ENCODE data around the gene FAM241B. TPM values are rescaled to one million over a fixed set of nuclear protein-coding genes. Genes with fewer than 3 reads are reported as not detected.

Gene FAM241B, protein sequence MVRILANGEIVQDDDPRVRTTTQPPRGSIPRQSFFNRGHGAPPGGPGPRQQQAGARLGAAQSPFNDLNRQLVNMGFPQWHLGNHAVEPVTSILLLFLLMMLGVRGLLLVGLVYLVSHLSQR
- total RNA-seq, result 0.25 and 0.39 TPM in 2 replicates

DNA sequence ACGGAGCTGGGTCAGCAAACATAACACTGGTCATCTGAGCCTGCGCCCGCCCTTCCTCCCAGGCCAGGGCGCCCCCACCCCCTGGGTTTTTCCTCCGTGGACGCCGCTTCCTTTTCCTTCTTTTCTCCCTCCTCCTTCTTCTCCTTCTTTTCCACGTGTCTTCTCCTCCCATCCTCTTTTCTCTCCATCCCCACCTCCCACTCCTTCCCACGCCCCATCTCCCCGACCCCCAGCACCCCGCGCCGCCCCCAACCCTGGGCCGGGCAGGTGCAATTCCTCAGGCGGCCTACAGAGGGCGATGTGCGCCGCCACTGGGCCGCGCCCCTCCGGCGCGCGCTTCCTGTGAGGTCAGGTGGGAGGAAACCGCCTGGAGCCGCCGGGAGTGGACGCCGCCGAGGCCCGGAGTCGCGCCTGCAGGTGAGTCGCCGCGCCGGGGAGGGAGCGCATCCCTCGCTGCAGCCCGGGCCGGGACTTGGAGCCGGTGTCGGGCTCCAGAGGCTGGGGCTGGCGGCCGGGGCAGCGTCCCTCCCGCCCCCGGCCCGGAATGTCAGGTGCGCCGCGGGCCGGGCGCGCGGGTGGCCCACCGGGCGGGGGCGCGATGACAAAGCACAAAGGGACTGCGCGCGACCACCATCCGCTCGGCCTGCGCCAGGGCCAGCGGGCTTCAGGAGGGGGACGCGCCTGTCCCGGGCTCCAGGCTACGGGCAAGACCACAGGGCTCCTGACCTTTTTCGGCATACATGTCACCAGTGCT is at the start of gene FAM241B:
FAM241B (plus strand) TSS at position 351 of the 754 bp plus-strand sequence. CDS start 1,497 bp downstream, outside the sequence.
- DNase-seq (ENCODE audit: low read depth in 2 of 2), result peak; percentile 11 to 47

DNA sequence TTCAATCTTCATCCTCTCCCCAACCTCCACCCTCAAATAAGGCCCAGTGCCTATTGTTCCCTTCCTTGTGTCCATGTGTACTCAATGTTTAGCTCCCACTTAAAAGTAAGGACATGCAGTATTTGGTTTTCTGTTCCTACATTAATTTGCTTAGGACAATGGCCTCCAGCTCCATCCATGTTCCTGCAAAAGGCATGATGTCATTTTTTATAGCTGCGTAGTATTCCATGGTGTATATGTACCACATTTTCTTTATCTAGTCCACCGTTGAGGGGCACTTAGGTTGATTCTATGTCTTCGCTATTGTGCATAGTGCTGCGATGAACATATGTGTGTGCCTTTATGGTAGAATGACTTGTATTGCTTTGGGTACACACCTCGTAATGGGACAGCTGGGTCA is 49.6 kb upstream of the FAM241B start:
- no peak for DNase-seq (ENCODE audit: low read depth in 2 of 2)

DNA sequence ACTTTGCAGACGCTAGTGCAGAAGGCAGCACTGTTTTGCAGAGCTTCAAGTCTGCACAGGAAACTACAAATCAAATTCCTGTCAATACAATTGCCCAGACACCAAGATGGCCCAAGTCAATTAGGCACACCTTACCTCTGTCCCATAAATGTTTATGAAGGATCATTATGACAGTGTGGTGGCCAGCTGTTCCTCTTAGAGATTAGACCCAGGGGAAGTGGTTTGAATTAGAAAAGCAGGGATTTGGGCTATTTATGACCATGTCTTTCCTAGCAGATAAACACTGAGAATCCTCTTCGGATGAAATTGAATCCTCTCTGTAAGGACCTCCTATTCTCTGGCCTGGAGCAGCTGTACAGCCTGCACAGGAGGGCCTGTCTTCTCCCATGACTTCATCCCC is 46.9 kb upstream of the FAM241B start:
- no peak for DNase-seq (ENCODE audit: low read depth in 2 of 2)

DNA sequence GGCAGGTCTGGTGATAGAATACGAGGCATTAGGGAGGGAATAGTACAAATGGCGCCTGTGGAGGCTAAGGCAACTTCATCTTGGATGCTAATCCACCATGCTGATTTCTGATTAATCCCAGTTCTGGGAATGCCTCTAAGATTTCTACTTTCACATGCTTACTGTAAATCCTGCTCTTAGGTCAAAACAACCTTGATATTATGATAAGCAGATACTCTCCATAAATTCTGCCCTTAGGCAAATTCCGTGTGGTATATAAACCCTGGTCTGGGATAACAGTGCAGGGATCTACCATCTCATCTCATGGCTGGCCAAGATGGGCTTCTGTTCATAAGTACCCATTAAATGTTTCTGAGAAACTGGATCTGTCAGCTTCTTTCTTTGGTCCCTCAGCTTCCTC is 45.4 kb upstream of the FAM241B start:
- DNase-seq (ENCODE audit: low read depth in 2 of 2), result no peak

DNA sequence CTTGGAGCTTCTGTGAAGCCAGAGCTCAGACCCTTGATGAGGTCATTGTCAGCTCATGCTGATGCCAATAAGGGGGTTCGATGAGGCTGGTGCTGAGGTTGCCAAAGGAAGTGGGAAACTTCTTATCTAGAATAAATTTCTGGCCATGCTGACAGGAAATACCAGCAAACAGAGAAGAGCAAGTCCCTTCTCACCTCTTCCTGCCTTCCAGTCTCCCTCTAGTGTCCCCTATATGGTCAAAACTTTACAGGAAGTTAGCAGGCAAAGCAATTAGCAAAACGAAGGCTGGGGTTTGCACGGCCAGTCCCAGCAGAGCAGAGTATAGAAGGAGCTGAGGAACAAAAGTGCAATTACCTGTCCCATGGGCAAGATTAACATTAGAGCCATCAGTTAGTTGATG is 41.7 kb upstream of the FAM241B start:
- DNase-seq (ENCODE audit: low read depth in 2 of 2), result no peak

DNA sequence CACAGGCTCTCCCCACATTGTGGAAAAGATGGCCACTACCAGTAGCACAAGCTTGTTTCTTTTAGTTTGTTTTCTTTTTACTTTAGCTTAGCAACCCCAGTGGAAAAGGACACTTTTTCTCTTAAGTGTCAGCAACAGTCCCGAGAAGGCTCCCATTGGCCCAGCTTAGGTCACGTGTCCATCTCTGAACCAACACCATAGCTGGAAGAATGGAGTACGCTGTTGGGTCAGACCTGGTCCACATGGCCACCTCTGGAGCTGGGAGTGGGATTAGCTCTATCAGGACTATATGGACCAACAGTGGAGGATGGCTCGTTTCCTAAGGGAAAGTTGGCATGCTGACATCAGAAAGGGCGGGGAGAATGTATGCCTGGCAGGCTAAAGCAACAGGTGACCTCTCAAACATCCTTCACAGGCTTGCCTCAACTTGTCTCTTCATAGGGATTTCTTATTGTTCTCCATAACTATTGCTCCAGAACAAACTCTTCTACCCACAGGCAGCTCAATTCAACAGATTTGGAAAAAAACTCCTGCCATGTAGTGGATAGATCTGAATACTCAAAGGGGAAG is 29.2 kb upstream of the FAM241B start:
- DNase-seq (ENCODE audit: low read depth in 2 of 2), result no peak

DNA sequence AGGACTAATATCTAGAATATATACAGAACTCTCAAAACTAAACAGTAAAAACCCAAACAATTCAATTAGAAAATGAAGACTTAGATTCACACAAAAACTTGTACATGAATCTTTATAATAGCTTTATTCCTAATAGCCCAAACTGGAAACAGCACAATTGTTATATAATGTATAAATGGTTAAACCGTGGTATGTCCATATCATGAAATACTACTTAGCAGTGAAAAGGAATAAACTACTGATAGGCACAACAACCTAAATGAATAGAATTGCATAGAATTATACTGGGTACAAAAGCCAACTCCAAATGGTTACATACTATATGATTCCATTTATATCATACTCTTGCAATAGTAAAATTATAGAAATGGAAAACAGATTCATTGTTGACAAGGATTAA is 21.0 kb upstream of the FAM241B start:
- DNase-seq (ENCODE audit: low read depth in 2 of 2), result no peak

DNA sequence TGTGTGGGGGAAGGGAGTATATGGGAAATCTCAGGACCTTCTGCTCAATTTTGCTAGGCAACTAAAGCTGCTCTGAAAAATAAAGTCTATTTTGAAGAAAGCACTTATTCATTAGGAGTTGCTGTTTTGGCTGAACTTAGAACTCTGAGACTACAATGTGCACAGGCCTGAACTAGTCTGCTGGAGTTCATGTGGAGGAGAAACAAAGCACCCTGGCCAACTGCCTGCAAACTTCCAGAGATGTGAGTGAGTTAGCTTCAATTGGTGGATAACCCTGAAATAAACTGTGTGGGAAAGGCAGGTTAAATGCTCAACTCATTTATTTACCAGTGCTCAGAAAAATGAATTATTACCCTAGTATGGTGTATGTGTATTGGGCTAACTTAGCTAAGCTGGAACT is 17.3 kb upstream of the FAM241B start:
- no peak for DNase-seq (ENCODE audit: low read depth in 2 of 2)

DNA sequence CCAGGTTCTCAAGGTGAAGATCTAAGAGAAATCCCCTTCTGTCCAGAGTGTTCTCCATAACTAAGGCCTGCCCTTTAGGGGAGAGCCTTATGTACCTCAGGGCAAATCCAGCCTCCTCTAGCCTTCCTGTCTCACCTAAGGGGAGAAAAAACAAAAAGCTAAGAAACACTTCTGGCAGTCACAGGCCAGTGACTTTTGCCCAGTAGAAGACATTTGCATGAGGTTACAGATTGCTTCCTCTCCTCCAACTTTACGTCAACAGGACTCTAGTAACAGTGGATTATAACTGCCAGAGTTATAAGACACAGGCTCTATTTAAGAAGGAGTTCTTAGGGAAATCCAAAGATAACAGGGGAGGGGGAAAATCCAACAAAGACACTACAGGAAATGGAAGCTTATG is 15.9 kb upstream of the FAM241B start:
- DNase-seq (ENCODE audit: low read depth in 2 of 2), result no peak

DNA sequence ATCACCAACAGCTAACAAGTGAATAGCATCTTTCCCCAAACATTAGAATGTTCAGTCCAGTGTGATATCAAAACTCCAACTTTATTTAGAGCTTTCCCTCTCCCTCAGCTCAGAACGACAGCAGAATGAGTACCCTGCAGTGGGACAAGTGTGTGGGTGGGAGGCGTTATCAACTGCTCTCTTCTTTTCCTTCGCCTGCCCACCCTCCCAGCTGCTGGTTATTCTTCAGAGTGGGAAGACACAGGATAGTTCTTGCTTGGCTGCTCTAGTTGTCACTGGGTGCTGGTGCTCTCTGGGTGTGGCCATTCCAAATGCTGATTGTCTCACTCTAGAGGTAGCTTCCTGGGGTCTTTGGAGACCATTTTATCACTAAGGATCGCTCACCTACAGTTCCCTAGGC is 13.7 kb upstream of the FAM241B start:
- DNase-seq (ENCODE audit: low read depth in 2 of 2), result no peak

DNA sequence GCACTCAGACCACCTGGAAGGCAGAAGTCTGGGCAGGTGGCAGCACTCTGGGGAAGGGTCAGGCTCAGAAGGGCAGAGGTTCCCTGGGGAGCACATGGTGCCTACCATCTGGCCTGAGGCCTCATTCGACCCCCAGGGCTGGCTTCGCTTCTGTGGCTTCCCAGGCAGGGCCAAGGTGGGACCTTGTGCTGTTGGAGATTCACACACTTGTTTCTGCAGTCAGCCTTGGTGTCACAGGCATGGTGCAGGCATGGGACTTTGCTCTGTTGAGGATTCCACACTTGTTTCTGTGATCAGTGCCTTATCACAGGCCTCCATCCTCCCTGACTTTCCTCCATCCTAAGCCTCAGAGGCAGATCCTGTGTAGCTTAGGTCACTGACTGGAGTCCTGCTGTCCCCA is 11.3 kb upstream of the FAM241B start:
- DNase-seq (ENCODE audit: low read depth in 2 of 2), result no peak

DNA sequence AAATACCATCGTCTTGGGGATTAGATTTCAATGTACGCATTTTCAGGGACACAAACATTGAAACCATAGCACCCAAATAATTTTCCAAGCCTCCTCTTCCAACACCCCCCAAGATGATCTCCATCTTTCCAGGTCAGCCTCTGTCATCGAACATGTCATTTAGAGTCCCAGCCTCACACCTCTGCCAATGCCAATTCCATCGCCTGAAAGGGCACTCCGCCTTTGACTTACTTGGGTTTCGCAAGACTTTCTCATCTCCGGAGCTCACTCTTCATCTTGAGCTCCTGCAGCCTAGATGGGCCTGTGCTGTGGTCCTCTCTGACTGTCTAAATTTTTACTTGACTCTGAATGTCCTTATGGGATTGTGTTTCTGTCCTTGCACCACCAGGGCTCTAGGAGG is 10.4 kb upstream of the FAM241B start:
- no peak for DNase-seq (ENCODE audit: low read depth in 2 of 2)

DNA sequence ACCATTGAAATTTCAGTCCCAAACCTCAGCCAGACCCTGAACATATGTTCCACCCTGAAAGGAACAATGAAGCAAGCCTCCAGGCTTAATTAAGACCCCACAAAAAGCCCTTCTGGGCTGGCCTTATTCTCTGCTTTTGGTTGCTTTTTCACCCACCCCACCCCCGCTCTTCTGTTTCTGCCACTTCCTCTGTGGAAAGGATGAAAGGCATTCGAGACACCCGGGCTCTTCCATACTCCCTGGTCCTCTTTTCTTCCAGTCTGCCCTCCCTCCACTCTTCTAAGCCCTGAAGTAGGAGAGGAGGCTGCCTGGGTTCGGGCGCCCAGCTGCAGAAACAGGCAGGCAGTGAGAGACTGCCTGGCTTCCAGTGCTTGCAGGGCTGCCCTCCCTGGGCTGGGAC is 9.4 kb upstream of the FAM241B start:
- no peak for DNase-seq (ENCODE audit: low read depth in 2 of 2)

DNA sequence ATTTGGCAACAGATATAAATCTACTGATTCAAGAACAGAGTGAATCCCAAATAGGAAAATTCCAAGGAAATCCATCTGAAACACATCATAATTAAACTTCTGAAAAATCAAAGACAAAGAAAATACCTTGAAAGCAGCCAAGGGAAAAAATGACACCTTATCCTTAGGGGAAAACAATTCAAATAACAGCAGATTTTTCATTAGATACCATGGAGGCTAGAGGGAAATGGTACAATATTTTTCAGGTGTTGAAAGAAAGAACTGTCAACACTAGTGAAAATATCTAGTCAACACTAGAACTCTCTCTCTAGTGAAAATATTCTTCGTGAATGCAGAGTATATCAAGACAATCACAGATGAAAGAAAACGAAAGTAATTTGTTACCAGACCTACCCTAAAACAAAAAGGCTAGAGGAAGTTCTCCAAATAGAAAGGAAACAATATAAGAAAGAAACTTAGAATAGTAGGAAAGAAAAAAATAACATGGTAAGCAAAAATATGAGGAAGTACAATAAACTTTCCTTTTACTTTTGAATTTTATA is 5.7 kb upstream of the FAM241B start:
- DNase-seq (ENCODE audit: low read depth in 2 of 2), result no peak

DNA sequence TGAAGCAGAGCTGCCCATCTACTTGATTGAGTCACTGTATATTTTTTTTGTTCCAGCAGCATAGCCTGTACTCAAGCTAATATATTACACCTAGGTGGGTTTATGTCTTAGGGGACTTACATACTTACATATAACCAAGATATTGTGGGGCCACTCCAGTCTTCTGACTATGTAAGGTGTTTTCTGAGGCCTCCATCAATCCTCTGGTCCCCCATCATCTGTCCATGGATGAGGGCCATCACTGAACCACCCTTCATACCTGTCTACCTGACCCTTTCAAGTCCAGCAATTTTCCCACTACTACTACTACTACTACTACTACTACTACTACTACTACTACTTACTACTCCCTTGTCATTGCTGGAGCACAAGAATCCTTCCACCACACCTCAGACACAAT is 3.2 kb upstream of the FAM241B start:
- no peak for DNase-seq (ENCODE audit: low read depth in 2 of 2)

DNA sequence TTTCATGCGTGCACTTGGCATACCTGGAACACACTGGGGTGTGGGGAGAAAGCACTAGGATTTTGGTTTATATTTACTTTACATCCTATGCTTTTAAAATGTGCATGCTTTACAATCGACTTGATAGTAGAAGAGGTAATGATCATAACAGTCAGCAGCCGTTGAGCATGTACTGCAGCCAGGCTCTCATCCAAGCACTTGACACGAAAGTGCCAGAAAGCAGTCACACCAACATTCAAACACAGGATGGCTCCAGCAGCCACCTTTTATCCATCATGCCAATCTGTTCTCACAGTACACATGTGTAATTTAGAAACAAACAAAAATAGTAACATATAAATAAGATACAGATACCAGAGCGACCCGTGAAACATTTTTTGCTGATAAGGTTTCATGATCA is 1.2 kb upstream of the FAM241B start:
- DNase-seq (ENCODE audit: low read depth in 2 of 2), result no peak

DNA sequence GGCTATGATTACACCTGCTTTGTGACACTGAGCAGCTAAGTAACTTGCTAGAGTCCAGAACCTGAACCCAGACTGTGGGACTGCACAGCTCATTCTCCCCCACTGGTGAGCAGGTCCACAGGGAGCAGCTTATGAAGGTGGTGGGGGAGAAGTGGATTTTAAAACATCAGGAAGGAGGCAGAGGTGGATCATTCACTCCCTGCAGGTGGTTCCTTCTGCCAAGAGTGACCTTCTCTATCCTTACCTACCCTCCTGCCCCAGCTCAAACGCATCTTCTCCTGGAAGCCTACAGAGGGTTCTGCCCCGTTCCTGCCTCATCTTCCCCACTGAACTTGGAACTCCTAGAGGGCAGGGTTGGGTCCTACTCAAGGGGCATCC is 539 bp upstream of the FAM241B start:
- no peak for DNase-seq (ENCODE audit: low read depth in 2 of 2)

DNA sequence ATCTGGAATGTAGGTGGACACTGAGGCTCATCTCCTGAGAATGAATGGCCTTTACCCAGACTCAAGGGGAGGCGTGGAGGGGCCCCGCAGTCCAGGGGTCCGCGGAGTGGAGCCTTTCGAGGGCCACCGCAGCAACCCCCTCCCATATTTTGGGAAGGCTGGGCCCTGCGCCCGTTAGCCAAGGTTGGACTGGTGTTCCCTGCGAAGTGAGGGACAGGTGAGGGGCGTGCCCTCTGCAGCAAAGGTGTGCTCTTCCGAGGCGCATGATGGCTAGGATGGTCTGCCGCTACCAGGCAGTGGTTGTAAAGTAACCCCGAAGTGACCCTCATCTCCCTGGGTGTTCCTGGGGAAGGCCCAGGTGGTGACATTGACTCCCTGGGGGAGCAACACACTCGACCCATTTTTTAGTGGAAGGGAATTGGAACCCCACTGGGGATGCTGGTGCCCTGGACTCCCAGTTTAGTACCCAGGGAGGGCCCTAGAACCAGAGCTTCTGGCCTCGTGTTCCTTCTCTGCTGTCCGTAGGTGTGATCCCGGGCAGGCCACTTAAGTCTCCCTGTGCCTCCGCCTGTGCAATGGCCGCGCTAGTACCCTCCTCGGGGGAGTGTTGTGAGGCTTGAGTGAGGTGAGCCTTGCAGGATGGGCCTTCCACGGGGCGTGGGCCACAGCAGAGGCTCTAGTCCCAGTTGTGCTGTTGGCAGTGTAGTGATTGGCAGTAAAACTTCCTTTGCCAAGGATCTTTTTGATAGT is 779 bp downstream of the FAM241B start:
- no peak for DNase-seq (ENCODE audit: low read depth in 2 of 2)

DNA sequence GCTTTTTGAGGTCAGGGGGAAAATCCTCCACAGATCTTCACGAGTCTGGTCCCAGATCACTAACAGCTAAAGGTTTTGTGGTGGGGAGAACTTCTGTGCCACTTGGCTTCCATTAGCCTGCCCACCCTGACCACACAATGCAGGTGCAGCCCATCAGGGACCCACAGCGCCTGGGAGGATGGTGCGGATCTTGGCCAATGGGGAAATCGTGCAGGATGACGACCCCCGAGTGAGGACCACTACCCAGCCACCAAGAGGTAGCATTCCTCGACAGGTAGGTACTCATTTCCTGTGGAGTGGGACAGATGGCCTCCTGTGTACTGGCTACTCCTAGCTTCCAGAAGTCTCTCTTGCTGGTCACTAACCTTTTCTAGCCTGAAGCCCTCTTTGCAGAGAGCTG is 1.5 kb downstream of the FAM241B start:
- DNase-seq (ENCODE audit: low read depth in 2 of 2), result no peak

DNA sequence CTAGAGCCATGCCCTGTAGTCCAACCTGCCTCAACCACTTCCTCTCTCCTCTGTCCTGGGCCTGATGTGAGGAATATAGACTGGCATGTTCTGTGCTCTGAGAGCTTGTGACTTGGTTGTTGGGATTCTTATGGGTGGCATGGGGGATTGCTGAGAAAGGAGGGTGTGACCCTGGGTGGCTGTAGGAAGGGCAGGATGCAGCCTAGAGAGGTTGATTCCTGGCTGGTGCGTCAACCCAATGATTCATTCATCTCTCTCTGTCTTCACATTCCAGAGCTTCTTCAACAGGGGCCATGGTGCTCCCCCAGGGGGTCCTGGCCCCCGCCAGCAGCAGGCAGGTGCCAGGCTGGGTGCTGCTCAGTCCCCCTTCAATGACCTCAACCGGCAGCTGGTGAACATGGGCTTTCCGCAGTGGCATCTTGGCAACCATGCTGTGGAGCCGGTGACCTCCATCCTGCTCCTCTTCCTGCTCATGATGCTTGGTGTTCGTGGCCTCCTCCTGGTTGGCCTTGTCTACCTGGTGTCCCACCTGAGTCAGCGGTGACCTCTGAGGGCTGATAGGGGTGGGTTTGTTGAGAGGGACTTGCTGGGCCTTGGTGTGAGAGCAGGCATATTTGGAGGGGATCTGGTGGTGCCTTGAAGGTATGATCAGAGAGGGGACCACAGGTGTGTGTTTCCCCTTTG is 2.6 kb downstream of the FAM241B start:
- no peak for DNase-seq (ENCODE audit: low read depth in 2 of 2)

Measured in dermis microvascular lymphatic vessel endothelial cell (primary cell).